HG03439 (cell line): ENCODE results near the gene VPS13C.

Source experiments
- ATAC-seq: cut with Tn5 transposase; IDR thresholded peaks from one replicate; pipeline ENCODE4 v1.9.1; 2021; ENCODE audit warnings: mild to moderate bottlenecking, moderate library complexity; ENCODE audit not compliant: unreplicated experiment

The VPS13C gene

GRCh38 chr15:61943992-61944391 lies 116.3 kb downstream of the VPS13C start:
- no peak for ATAC-seq

GRCh38 chr15:61938249-61938648 lies 122.0 kb downstream of the VPS13C start:
- no peak for ATAC-seq

GRCh38 chr15:61936528-61937195 lies 123.6 kb downstream of the VPS13C start:
- ATAC-seq: no peak

GRCh38 chr15:61935493-61935892 lies 124.8 kb downstream of the VPS13C start:
- ATAC-seq: no peak

- ATAC-seq: no peak
Measured at GRCh38 chr15:61929452-61929851, 130.8 kb downstream of the VPS13C start.

GRCh38 chr15:61923173-61923572 lies 137.1 kb downstream of the VPS13C start:
- ATAC-seq: no peak

GRCh38 chr15:61921093-61921492 lies 139.2 kb downstream of the VPS13C start:
- ATAC-seq: no peak

- ATAC-seq: no peak
Measured at GRCh38 chr15:61917457-61917856, 142.8 kb downstream of the VPS13C start.

- no peak for ATAC-seq
Measured at GRCh38 chr15:61916104-61916503, 144.1 kb downstream of the VPS13C start.

- ATAC-seq: no peak
Measured at GRCh38 chr15:61915640-61916039, 144.6 kb downstream of the VPS13C start.

- ATAC-seq: no peak
Measured at GRCh38 chr15:61910839-61911369, 149.3 kb downstream of the VPS13C start.

GRCh38 chr15:61908241-61908640 lies 152.0 kb downstream of the VPS13C start:
- ATAC-seq: no peak

GRCh38 chr15:61907753-61908086 lies 152.5 kb downstream of the VPS13C start:
- ATAC-seq: no peak

- ATAC-seq: no peak
Measured at GRCh38 chr15:61906961-61907752, 153.1 kb downstream of the VPS13C start.

- no peak for ATAC-seq
Measured at GRCh38 chr15:61893146-61893545, 167.1 kb downstream of the VPS13C start.

GRCh38 chr15:61892140-61892539 lies 168.1 kb downstream of the VPS13C start:
- ATAC-seq: no peak

- no peak for ATAC-seq
Measured at GRCh38 chr15:61890106-61890505, 170.1 kb downstream of the VPS13C start.

GRCh38 chr15:61889706-61890105 lies 170.5 kb downstream of the VPS13C start:
- no peak for ATAC-seq

GRCh38 chr15:61888074-61888780 lies 172.0 kb downstream of the VPS13C start:
- ATAC-seq: no peak

- no peak for ATAC-seq
Measured at GRCh38 chr15:61880084-61880483, 180.2 kb downstream of the VPS13C start.

GRCh38 chr15:61879219-61879618 lies 181.0 kb downstream of the VPS13C start:
- ATAC-seq: no peak
